H9 (cell line): ENCODE results near the gene SNX32. TPM values are rescaled to one million over a fixed set of nuclear protein-coding genes. Genes with fewer than 3 reads are reported as not detected.

Experiments used
- DNase-seq: peaks from one replicate; pipeline ENCODE4 v3.0.0-alpha.2; 2017
- H2AFZ ChIP-seq: one replicate; pipeline ENCODE4 v1.6.1; 2013; ENCODE audit warnings: mild to moderate bottlenecking, low read length, control low read depth, moderate library complexity
- H2AK5ac ChIP-seq: 2 replicates; pipeline ENCODE4 v1.6.1; 2013; ENCODE audit warnings: low read length, control low read depth, mixed read lengths; ENCODE audit not compliant: insufficient read length
- H2BK120ac ChIP-seq: one replicate; pipeline ENCODE4 v1.6.1; 2013; ENCODE audit warnings: low read depth, mild to moderate bottlenecking, low read length, control low read depth, inconsistent platforms; ENCODE audit not compliant: poor library complexity, severe bottlenecking
- H2BK12ac ChIP-seq: 2 replicates; pipeline ENCODE4 v1.6.1; 2013; ENCODE audit warnings: low read length, control low read depth, mixed read lengths, low read depth; ENCODE audit not compliant: insufficient read length
- H2BK15ac ChIP-seq: 2 replicates; pipeline ENCODE4 v1.6.1; 2013; ENCODE audit warnings: low read depth, low read length, control low read depth
- H2BK20ac ChIP-seq: one replicate; pipeline ENCODE4 v1.6.1; 2013; ENCODE audit warnings: low read depth, mild to moderate bottlenecking, low read length, control low read depth, inconsistent platforms; ENCODE audit not compliant: poor library complexity, severe bottlenecking
- H2BK5ac ChIP-seq: 2 replicates; pipeline ENCODE4 v1.6.1; 2013; ENCODE audit warnings: low read length, control low read depth, mixed read lengths; ENCODE audit not compliant: insufficient read length
- H3K14ac ChIP-seq: 2 replicates; pipeline ENCODE4 v1.6.1; 2013; ENCODE audit warnings: low read length, control low read depth; ENCODE audit not compliant: insufficient read depth
- H3K18ac ChIP-seq: 2 replicates; pipeline ENCODE4 v1.6.1; 2013; ENCODE audit warnings: low read depth, mild to moderate bottlenecking, mixed read lengths, low read length, control low read depth; ENCODE audit not compliant: insufficient read length
- H3K23ac ChIP-seq: 2 replicates; pipeline ENCODE4 v1.6.1; 2013; ENCODE audit warnings: low read length, control low read depth, mixed read lengths, low read depth; ENCODE audit not compliant: insufficient read length
- H3K23me2 ChIP-seq: 2 replicates; pipeline ENCODE4 v1.6.1; 2013; ENCODE audit warnings: low read depth, mild to moderate bottlenecking, mixed read lengths, low read length, control low read depth; ENCODE audit not compliant: insufficient read length, poor library complexity, severe bottlenecking
- H3K27ac ChIP-seq: 2 replicates; pipeline ENCODE4 v1.5.1; 2013; ENCODE audit warnings: low read length, control low read depth, mixed read lengths, low read depth; ENCODE audit not compliant: insufficient read length
- H3K27me3 ChIP-seq: 2 replicates; pipeline ENCODE4 v1.6.1; 2013; ENCODE audit warnings: low read length, control low read depth, inconsistent platforms; ENCODE audit not compliant: insufficient read depth
- H3K4ac ChIP-seq: 2 replicates; pipeline ENCODE4 v1.6.1; 2013; ENCODE audit warnings: low read depth, mild to moderate bottlenecking, control low read depth, inconsistent platforms, low read length, moderate library complexity
- H3K4me1 ChIP-seq: 2 replicates; pipeline ENCODE4 v1.6.1; 2013; ENCODE audit warnings: low read length, control low read depth, inconsistent platforms; ENCODE audit not compliant: insufficient read depth
- H3K4me2 ChIP-seq: 2 replicates; pipeline ENCODE4 v1.6.1; 2013; ENCODE audit warnings: low read length, control low read depth, mixed read lengths; ENCODE audit not compliant: insufficient read length, insufficient read depth
- H3K56ac ChIP-seq: 2 replicates; pipeline ENCODE4 v1.6.1; 2013; ENCODE audit warnings: low read depth, mild to moderate bottlenecking, mixed read lengths, low read length, control low read depth; ENCODE audit not compliant: insufficient read length
- H3K79me1 ChIP-seq: 2 replicates; pipeline ENCODE4 v1.6.1; 2013; ENCODE audit warnings: low read depth, mild to moderate bottlenecking, moderate library complexity, low read length, control low read depth, inconsistent platforms; ENCODE audit not compliant: insufficient read depth, poor library complexity, severe bottlenecking
- H3K79me2 ChIP-seq: 2 replicates; pipeline ENCODE4 v1.6.1; 2013; ENCODE audit warnings: low read length, control low read depth, inconsistent platforms; ENCODE audit not compliant: insufficient read depth
- H3K9ac ChIP-seq: 2 replicates; pipeline ENCODE4 v1.6.1; 2013; ENCODE audit warnings: low read length, control low read depth, mixed read lengths; ENCODE audit not compliant: insufficient read length; ENCODE audit errors: extremely low read depth
- H3K9me3 ChIP-seq: one replicate; pipeline ENCODE4 v1.6.1; 2013; ENCODE audit warnings: low read depth, low read length, inconsistent platforms; ENCODE audit not compliant: control insufficient read depth
- H3T11ph ChIP-seq: one replicate; pipeline ENCODE4 v1.6.1; 2013; ENCODE audit warnings: mild to moderate bottlenecking, low read length, control low read depth, inconsistent platforms
- H4K20me1 ChIP-seq: one replicate; pipeline ENCODE4 v1.6.1; 2013; ENCODE audit not compliant: control insufficient read depth, insufficient read length, insufficient read depth
- H4K5ac ChIP-seq: 2 replicates; pipeline ENCODE4 v1.6.1; 2013; ENCODE audit warnings: low read depth, mild to moderate bottlenecking, mixed read lengths, low read length, control low read depth; ENCODE audit not compliant: insufficient read length
- H4K8ac ChIP-seq: replicated peaks from 2 replicates; pipeline ENCODE4 v1.6.1; 2013; ENCODE audit warnings: low read length, control low read depth, mixed read lengths, low read depth; ENCODE audit not compliant: insufficient read length
- H4K91ac ChIP-seq: 2 replicates; pipeline ENCODE4 v1.6.1; 2013; ENCODE audit warnings: low read depth, mild to moderate bottlenecking, moderate library complexity, mixed read lengths, low read length, control low read depth; ENCODE audit not compliant: insufficient read length
- H3K27ac Mint-ChIP-seq, 3 experiments: 2 replicates in 2 of 3; 3 replicates in 1 of 3; pipeline ENCODE4 v1.8.0; 2020 to 2021; ENCODE audit warnings: mixed read lengths in 3 of 3, mild to moderate bottlenecking in 1 of 3, moderate library complexity in 1 of 3
- H3K27me3 Mint-ChIP-seq: 2 replicates; pipeline ENCODE4 v1.8.0; 2021; ENCODE audit warnings: low read depth, mild to moderate bottlenecking, moderate library complexity, mixed read lengths
- H3K36me3 Mint-ChIP-seq, 3 experiments: 2 replicates in 2 of 3; 3 replicates in 1 of 3; pipeline ENCODE4 v1.8.0; 2020 to 2021; ENCODE audit warnings: low read depth in 3 of 3, mixed read lengths in 3 of 3; ENCODE audit not compliant: insufficient read depth in 1 of 3
- H3K4me1 Mint-ChIP-seq, 2 experiments: 2 replicates each; pipeline ENCODE4 v1.8.0; 2020; ENCODE audit warnings: mixed read lengths in 2 of 2
- H3K4me3 Mint-ChIP-seq, 2 experiments: 2 replicates in 1 of 2; 3 replicates in 1 of 2; pipeline ENCODE4 v1.8.0; 2020 to 2021; ENCODE audit warnings: mild to moderate bottlenecking in 2 of 2, mixed read lengths in 2 of 2, moderate library complexity in 1 of 2
- H3K9me3 Mint-ChIP-seq, 2 experiments: 2 replicates in 1 of 2; 3 replicates in 1 of 2; pipeline ENCODE4 v1.8.0; 2020; ENCODE audit warnings: mild to moderate bottlenecking in 2 of 2, mixed read lengths in 2 of 2, moderate library complexity in 1 of 2
- WGBS: extraction: QIAGEN DNeasy Blood & Tissue Kit; methylation state at CpG from one replicate; pipeline ENCODE4 v1.1.7; 2013; ENCODE audit warnings: missing lambda C conversion rate, low lambda C conversion rate, mixed read lengths; ENCODE audit not compliant: insufficient read length; ENCODE audit errors: extremely low coverage; 5-methylcytosine and 5-hydroxymethylcytosine counted together
- total RNA-seq: library from RNA; stranded (reverse); gene quantifications from 2 replicates; pipeline ENCODE4 v1.2.1, GENCODE V29; 2021
- TF ChIP-seq, protein P1 (sequence below): fragments of 200-600 bp; sonication (generic); conservative IDR thresholded peaks from 3 replicates; pipeline ENCODE4 v1.8.0; 2021; ENCODE audit warnings: antibody characterized with exemption, mild to moderate bottlenecking

Gene SNX32
- total RNA-seq, 1 experiment from 2014 or later = 1.2 TPM

DNA sequence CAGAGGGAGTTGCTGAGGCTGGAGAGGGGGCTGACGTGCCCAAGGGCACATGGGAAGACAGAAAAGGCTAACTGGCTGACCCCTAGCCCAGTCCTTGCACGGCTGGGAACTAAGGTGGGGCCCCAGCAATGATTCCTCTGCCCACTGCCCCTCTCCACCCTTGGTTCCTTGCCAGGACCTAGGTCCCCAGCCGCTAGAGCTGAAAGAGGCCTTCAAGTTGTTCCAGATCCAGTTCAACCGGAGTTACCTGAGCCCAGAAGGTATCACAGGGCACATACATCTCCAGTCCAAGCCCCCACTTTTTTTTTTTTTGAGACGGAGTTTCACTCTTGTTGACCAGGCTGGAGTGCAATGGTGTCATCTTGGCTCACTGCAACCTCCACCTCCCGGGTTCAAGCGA lies 46.3 kb downstream of the SNX32 start:
- Histone ChIP-seq H3T11ph (no peak overlapping the region), H2BK12ac (no peak overlapping the region), H3K27ac (no peak overlapping the region), H3K4me1 (no peaks in the 10 kb centered on the region), H2AK5ac (no peak overlapping the region), H4K5ac (no peak overlapping the region), H2BK120ac (no peak overlapping the region), H2BK5ac (no peak overlapping the region), H3K18ac (no peak overlapping the region), H3K4me2 (no peak overlapping the region), H3K9me3 (no peaks in the 10 kb centered on the region), H3K23ac (no peak overlapping the region), H4K91ac (no peak overlapping the region), H3K79me1 (no peaks in the 10 kb centered on the region), H3K79me2 (no peaks in the 10 kb centered on the region), H2BK20ac (no peak overlapping the region), H3K23me2 (no peaks in the 10 kb centered on the region), H3K9ac (no peak overlapping the region), H3K4ac (no peak overlapping the region), H3K56ac (no peak overlapping the region), H3K14ac (no peak overlapping the region), H3K27me3 (no peaks in the 10 kb centered on the region), H4K20me1 (no peaks in the 10 kb centered on the region), H2BK15ac (no peak overlapping the region), H2AFZ (no peak overlapping the region), H4K8ac (no peak overlapping the region)
- Mint-ChIP-seq H3K36me3 (peaks cover 20 to 34% (median 31%) of the 10 kb centered on the region in 3 experiments; a peak in 6 of 7 replicates), H3K27me3 (peaks cover 17% of the 10 kb centered on the region), H3K4me3 (no peak overlapping the region), H3K9me3 (no peaks in the 10 kb centered on the region; a peak in 1 of 5 replicates), H3K27ac (no peak overlapping the region; a peak in 1 of 7 replicates), H3K4me1 (peaks cover 2 to 6% of the 10 kb centered on the region in 2 experiments)
- TF ChIP-seq, protein P1, sequence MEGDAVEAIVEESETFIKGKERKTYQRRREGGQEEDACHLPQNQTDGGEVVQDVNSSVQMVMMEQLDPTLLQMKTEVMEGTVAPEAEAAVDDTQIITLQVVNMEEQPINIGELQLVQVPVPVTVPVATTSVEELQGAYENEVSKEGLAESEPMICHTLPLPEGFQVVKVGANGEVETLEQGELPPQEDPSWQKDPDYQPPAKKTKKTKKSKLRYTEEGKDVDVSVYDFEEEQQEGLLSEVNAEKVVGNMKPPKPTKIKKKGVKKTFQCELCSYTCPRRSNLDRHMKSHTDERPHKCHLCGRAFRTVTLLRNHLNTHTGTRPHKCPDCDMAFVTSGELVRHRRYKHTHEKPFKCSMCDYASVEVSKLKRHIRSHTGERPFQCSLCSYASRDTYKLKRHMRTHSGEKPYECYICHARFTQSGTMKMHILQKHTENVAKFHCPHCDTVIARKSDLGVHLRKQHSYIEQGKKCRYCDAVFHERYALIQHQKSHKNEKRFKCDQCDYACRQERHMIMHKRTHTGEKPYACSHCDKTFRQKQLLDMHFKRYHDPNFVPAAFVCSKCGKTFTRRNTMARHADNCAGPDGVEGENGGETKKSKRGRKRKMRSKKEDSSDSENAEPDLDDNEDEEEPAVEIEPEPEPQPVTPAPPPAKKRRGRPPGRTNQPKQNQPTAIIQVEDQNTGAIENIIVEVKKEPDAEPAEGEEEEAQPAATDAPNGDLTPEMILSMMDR = no peak
- no CpG with 5 or more reads among the region's 7 CpGs for WGBS
- no peak for DNase-seq
